H9 (cell line): ENCODE data around the gene CHN1. TPM values are rescaled to one million over a fixed set of nuclear protein-coding genes. Genes with fewer than 3 reads are reported as not detected.

Experiments used
- DNase-seq: peaks from one replicate; pipeline ENCODE4 v3.0.0-alpha.2; 2017
- H2AFZ ChIP-seq: one replicate; pipeline ENCODE4 v1.6.1; 2013; ENCODE audit warnings: mild to moderate bottlenecking, low read length, control low read depth, moderate library complexity
- H2AK5ac ChIP-seq: 2 replicates; pipeline ENCODE4 v1.6.1; 2013; ENCODE audit warnings: low read length, control low read depth, mixed read lengths; ENCODE audit not compliant: insufficient read length
- H2BK120ac ChIP-seq: one replicate; pipeline ENCODE4 v1.6.1; 2013; ENCODE audit warnings: low read depth, mild to moderate bottlenecking, low read length, control low read depth, inconsistent platforms; ENCODE audit not compliant: poor library complexity, severe bottlenecking
- H2BK12ac ChIP-seq: 2 replicates; pipeline ENCODE4 v1.6.1; 2013; ENCODE audit warnings: low read length, control low read depth, mixed read lengths, low read depth; ENCODE audit not compliant: insufficient read length
- H2BK15ac ChIP-seq: 2 replicates; pipeline ENCODE4 v1.6.1; 2013; ENCODE audit warnings: low read depth, low read length, control low read depth
- H2BK20ac ChIP-seq: one replicate; pipeline ENCODE4 v1.6.1; 2013; ENCODE audit warnings: low read depth, mild to moderate bottlenecking, low read length, control low read depth, inconsistent platforms; ENCODE audit not compliant: poor library complexity, severe bottlenecking
- H2BK5ac ChIP-seq: 2 replicates; pipeline ENCODE4 v1.6.1; 2013; ENCODE audit warnings: low read length, control low read depth, mixed read lengths; ENCODE audit not compliant: insufficient read length
- H3K14ac ChIP-seq: 2 replicates; pipeline ENCODE4 v1.6.1; 2013; ENCODE audit warnings: low read length, control low read depth; ENCODE audit not compliant: insufficient read depth
- H3K18ac ChIP-seq: 2 replicates; pipeline ENCODE4 v1.6.1; 2013; ENCODE audit warnings: low read depth, mild to moderate bottlenecking, mixed read lengths, low read length, control low read depth; ENCODE audit not compliant: insufficient read length
- H3K23ac ChIP-seq: 2 replicates; pipeline ENCODE4 v1.6.1; 2013; ENCODE audit warnings: low read length, control low read depth, mixed read lengths, low read depth; ENCODE audit not compliant: insufficient read length
- H3K23me2 ChIP-seq: 2 replicates; pipeline ENCODE4 v1.6.1; 2013; ENCODE audit warnings: low read depth, mild to moderate bottlenecking, mixed read lengths, low read length, control low read depth; ENCODE audit not compliant: insufficient read length, poor library complexity, severe bottlenecking
- H3K27ac ChIP-seq: 2 replicates; pipeline ENCODE4 v1.5.1; 2013; ENCODE audit warnings: low read length, control low read depth, mixed read lengths, low read depth; ENCODE audit not compliant: insufficient read length
- H3K27me3 ChIP-seq: 2 replicates; pipeline ENCODE4 v1.6.1; 2013; ENCODE audit warnings: low read length, control low read depth, inconsistent platforms; ENCODE audit not compliant: insufficient read depth
- H3K4ac ChIP-seq: 2 replicates; pipeline ENCODE4 v1.6.1; 2013; ENCODE audit warnings: low read depth, mild to moderate bottlenecking, control low read depth, inconsistent platforms, low read length, moderate library complexity
- H3K4me1 ChIP-seq: 2 replicates; pipeline ENCODE4 v1.6.1; 2013; ENCODE audit warnings: low read length, control low read depth, inconsistent platforms; ENCODE audit not compliant: insufficient read depth
- H3K4me2 ChIP-seq: 2 replicates; pipeline ENCODE4 v1.6.1; 2013; ENCODE audit warnings: low read length, control low read depth, mixed read lengths; ENCODE audit not compliant: insufficient read length, insufficient read depth
- H3K56ac ChIP-seq: 2 replicates; pipeline ENCODE4 v1.6.1; 2013; ENCODE audit warnings: low read depth, mild to moderate bottlenecking, mixed read lengths, low read length, control low read depth; ENCODE audit not compliant: insufficient read length
- H3K79me1 ChIP-seq: 2 replicates; pipeline ENCODE4 v1.6.1; 2013; ENCODE audit warnings: low read depth, mild to moderate bottlenecking, moderate library complexity, low read length, control low read depth, inconsistent platforms; ENCODE audit not compliant: insufficient read depth, poor library complexity, severe bottlenecking
- H3K79me2 ChIP-seq: 2 replicates; pipeline ENCODE4 v1.6.1; 2013; ENCODE audit warnings: low read length, control low read depth, inconsistent platforms; ENCODE audit not compliant: insufficient read depth
- H3K9ac ChIP-seq: 2 replicates; pipeline ENCODE4 v1.6.1; 2013; ENCODE audit warnings: low read length, control low read depth, mixed read lengths; ENCODE audit not compliant: insufficient read length; ENCODE audit errors: extremely low read depth
- H3K9me3 ChIP-seq: one replicate; pipeline ENCODE4 v1.6.1; 2013; ENCODE audit warnings: low read depth, low read length, inconsistent platforms; ENCODE audit not compliant: control insufficient read depth
- H3T11ph ChIP-seq: one replicate; pipeline ENCODE4 v1.6.1; 2013; ENCODE audit warnings: mild to moderate bottlenecking, low read length, control low read depth, inconsistent platforms
- H4K20me1 ChIP-seq: one replicate; pipeline ENCODE4 v1.6.1; 2013; ENCODE audit not compliant: control insufficient read depth, insufficient read length, insufficient read depth
- H4K5ac ChIP-seq: 2 replicates; pipeline ENCODE4 v1.6.1; 2013; ENCODE audit warnings: low read depth, mild to moderate bottlenecking, mixed read lengths, low read length, control low read depth; ENCODE audit not compliant: insufficient read length
- H4K8ac ChIP-seq: replicated peaks from 2 replicates; pipeline ENCODE4 v1.6.1; 2013; ENCODE audit warnings: low read length, control low read depth, mixed read lengths, low read depth; ENCODE audit not compliant: insufficient read length
- H4K91ac ChIP-seq: 2 replicates; pipeline ENCODE4 v1.6.1; 2013; ENCODE audit warnings: low read depth, mild to moderate bottlenecking, moderate library complexity, mixed read lengths, low read length, control low read depth; ENCODE audit not compliant: insufficient read length
- H3K27ac Mint-ChIP-seq, 3 experiments: 2 replicates in 2 of 3; 3 replicates in 1 of 3; pipeline ENCODE4 v1.8.0; 2020 to 2021; ENCODE audit warnings: mixed read lengths in 3 of 3, mild to moderate bottlenecking in 1 of 3, moderate library complexity in 1 of 3
- H3K27me3 Mint-ChIP-seq: 2 replicates; pipeline ENCODE4 v1.8.0; 2021; ENCODE audit warnings: low read depth, mild to moderate bottlenecking, moderate library complexity, mixed read lengths
- H3K36me3 Mint-ChIP-seq, 3 experiments: 2 replicates in 2 of 3; 3 replicates in 1 of 3; pipeline ENCODE4 v1.8.0; 2020 to 2021; ENCODE audit warnings: low read depth in 3 of 3, mixed read lengths in 3 of 3; ENCODE audit not compliant: insufficient read depth in 1 of 3
- H3K4me1 Mint-ChIP-seq, 2 experiments: 2 replicates each; pipeline ENCODE4 v1.8.0; 2020; ENCODE audit warnings: mixed read lengths in 2 of 2
- H3K4me3 Mint-ChIP-seq, 2 experiments: 2 replicates in 1 of 2; 3 replicates in 1 of 2; pipeline ENCODE4 v1.8.0; 2020 to 2021; ENCODE audit warnings: mild to moderate bottlenecking in 2 of 2, mixed read lengths in 2 of 2, moderate library complexity in 1 of 2
- H3K9me3 Mint-ChIP-seq, 2 experiments: 2 replicates in 1 of 2; 3 replicates in 1 of 2; pipeline ENCODE4 v1.8.0; 2020; ENCODE audit warnings: mild to moderate bottlenecking in 2 of 2, mixed read lengths in 2 of 2, moderate library complexity in 1 of 2
- WGBS: extraction: QIAGEN DNeasy Blood & Tissue Kit; methylation state at CpG from one replicate; pipeline ENCODE4 v1.1.7; 2013; ENCODE audit warnings: missing lambda C conversion rate, low lambda C conversion rate, mixed read lengths; ENCODE audit not compliant: insufficient read length; ENCODE audit errors: extremely low coverage; 5-methylcytosine and 5-hydroxymethylcytosine counted together
- total RNA-seq: library from RNA; stranded (reverse); gene quantifications from 2 replicates; pipeline ENCODE4 v1.2.1, GENCODE V29; 2021
- TF ChIP-seq, protein P1 (sequence below): fragments of 200-600 bp; sonication (generic); conservative IDR thresholded peaks from 3 replicates; pipeline ENCODE4 v1.8.0; 2021; ENCODE audit warnings: antibody characterized with exemption, mild to moderate bottlenecking

The CHN1 gene
- total RNA-seq, 1 experiment from 2014 or later = 33.9 TPM

DNA sequence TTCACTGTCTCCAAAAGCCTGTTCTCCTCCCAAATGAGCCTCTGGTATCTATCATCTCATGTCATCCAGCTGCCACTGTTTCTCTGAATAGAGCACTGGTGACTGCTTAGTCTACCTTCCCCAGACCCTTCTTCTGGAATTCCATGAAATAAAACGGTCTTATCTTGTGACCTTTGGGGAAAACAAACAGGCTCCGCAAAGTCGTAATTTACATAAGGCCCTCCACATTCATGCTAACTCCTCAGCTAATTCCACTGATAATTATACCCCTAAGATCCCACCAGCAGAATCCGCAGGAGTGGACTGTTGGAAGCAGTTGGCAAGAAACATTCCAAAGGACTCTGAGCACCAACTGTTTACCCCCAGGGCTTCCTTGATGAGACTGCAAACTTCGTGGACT, 33.9 kb upstream of the CHN1 start:
- Mint-ChIP-seq H3K27me3 (no peaks in the 10 kb centered on the region), H3K4me1 (peaks cover 6 to 8% of the 10 kb centered on the region in 2 experiments; a peak in 3 of 4 replicates), H3K4me3 (no peak overlapping the region), H3K9me3 (no peaks in the 10 kb centered on the region; a peak in 1 of 5 replicates), H3K36me3 (peaks cover 0 to 2% (median 0%) of the 10 kb centered on the region in 3 experiments; a peak in 2 of 7 replicates), H3K27ac (no peak overlapping the region; a peak in 1 of 7 replicates)
- Histone ChIP-seq H2BK5ac (no peak overlapping the region), H3K23ac (no peak overlapping the region), H3K14ac (no peak overlapping the region), H3K9ac (no peak overlapping the region), H3K79me2 (no peaks in the 10 kb centered on the region), H3K23me2 (no peaks in the 10 kb centered on the region), H4K5ac (no peak overlapping the region), H3K79me1 (no peaks in the 10 kb centered on the region), H3K27me3 (no peaks in the 10 kb centered on the region), H4K8ac (no peak overlapping the region), H2BK15ac (no peak overlapping the region), H2BK120ac (no peak overlapping the region), H3K4me2 (no peak overlapping the region), H4K91ac (no peak overlapping the region), H2BK20ac (no peak overlapping the region), H4K20me1 (no peaks in the 10 kb centered on the region), H2AK5ac (no peak overlapping the region), H3K4me1 (no peaks in the 10 kb centered on the region), H3T11ph (no peak overlapping the region), H3K4ac (no peak overlapping the region), H3K27ac (no peak overlapping the region), H3K9me3 (no peaks in the 10 kb centered on the region), H3K18ac (no peak overlapping the region), H2AFZ (no peak overlapping the region), H2BK12ac (no peak overlapping the region), H3K56ac (no peak overlapping the region)
- TF ChIP-seq, protein P1, sequence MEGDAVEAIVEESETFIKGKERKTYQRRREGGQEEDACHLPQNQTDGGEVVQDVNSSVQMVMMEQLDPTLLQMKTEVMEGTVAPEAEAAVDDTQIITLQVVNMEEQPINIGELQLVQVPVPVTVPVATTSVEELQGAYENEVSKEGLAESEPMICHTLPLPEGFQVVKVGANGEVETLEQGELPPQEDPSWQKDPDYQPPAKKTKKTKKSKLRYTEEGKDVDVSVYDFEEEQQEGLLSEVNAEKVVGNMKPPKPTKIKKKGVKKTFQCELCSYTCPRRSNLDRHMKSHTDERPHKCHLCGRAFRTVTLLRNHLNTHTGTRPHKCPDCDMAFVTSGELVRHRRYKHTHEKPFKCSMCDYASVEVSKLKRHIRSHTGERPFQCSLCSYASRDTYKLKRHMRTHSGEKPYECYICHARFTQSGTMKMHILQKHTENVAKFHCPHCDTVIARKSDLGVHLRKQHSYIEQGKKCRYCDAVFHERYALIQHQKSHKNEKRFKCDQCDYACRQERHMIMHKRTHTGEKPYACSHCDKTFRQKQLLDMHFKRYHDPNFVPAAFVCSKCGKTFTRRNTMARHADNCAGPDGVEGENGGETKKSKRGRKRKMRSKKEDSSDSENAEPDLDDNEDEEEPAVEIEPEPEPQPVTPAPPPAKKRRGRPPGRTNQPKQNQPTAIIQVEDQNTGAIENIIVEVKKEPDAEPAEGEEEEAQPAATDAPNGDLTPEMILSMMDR = no peak
- DNase-seq = no peak
- no CpG with 5 or more reads among the region's 5 CpGs for WGBS
